Adrenal gland (tissue), 12 donors: Measurements from ENCODE around the gene NOS2. TPM values are rescaled to one million over a fixed set of nuclear protein-coding genes. Genes with fewer than 3 reads are reported as not detected.

Experiments used
- DNase-seq, 7 donors: peaks; one replicate each; pipeline ENCODE4 v3.0.0-alpha.2; 2019 to 2020
- H3K27ac ChIP-seq, 5 donors: fragments of 200-600 bp; sonication (generic) in 4 of 5; 1 replicate in 3 of 5; 2 replicates in 2 of 5; pipeline versions ENCODE4 v1.5.1 to v1.8.0; 2016 to 2020; ENCODE audit warnings: mild to moderate bottlenecking in 1 of 5
- H3K27me3 ChIP-seq: fragments of 200-600 bp; 2 replicates; pipeline ENCODE4 v1.8.0; 2021
- H3K36me3 ChIP-seq, 2 donors: fragments of 200-600 bp; replicated peaks in 1 of 2; 1 replicate in 1 of 2; 2 replicates in 1 of 2; pipeline versions ENCODE4 v1.5.1 to v1.8.0; 2018 to 2022
- H3K4me1 ChIP-seq, 2 donors: fragments of 200-600 bp; replicated peaks in 1 of 2; 1 replicate in 1 of 2; 2 replicates in 1 of 2; pipeline versions ENCODE4 v1.5.1 to v1.8.0; 2018 to 2021
- H3K4me3 ChIP-seq, 4 donors: fragments of 200-600 bp; sonication (generic) in 3 of 4; one replicate each; pipeline ENCODE4 v1.5.1; 2016 to 2018
- H3K9me3 ChIP-seq, 3 donors: fragments of 200-600 bp; sonication (generic) in 1 of 3; replicated peaks in 1 of 3; 1 replicate in 2 of 3; 2 replicates in 1 of 3; pipeline versions ENCODE4 v1.5.1 to v1.8.0; 2016 to 2021
- POLR2A ChIP-seq, 2 donors: fragments of 450-650 bp; IDR thresholded peaks; one replicate each; pipeline ENCODE4 v1.6.1; 2017; ENCODE audit warnings: antibody characterized with exemption in 2 of 2, mild to moderate bottlenecking in 2 of 2, moderate library complexity in 1 of 2
- WGBS, 4 donors: extraction: QIAGEN DNeasy Blood & Tissue Kit in 2 of 4; methylation state at CpG; one replicate each; pipeline versions ENCODE4 v1.1.5 to v1.1.7; 2013 to 2017; 5-methylcytosine and 5-hydroxymethylcytosine counted together
- intact Hi-C, 2 donors: fragments of 100-400 bp; cut with DNase I; formaldehyde crosslinking; loops; one replicate each; pipeline versions ENCODE4 v1.14.1 to v1.15.0; 2022 to 2023
- polyA plus RNA-seq, 3 donors: library from polyadenylated mRNA; stranded (reverse); fragments of 200-250 nt in 2 of 3; fragments of 350-450 nt in 1 of 3; fragmentation: Illumina TruSeq in 1 of 3; extraction: RNeasy Lipid Tissue Mini Kit (QIAGEN cat#74804) in 1 of 3; gene quantifications; one replicate each; pipeline ENCODE4 v1.2.3, GENCODE V29; 2013 to 2014
- total RNA-seq, 9 donors: library from RNA; depleted of rRNA in 4 of 9; stranded (reverse); fragments of >200 nt in 4 of 9; fragments of 120-200 nt in 1 of 9; fragmentation: NEBNext Ultra II Directional in 1 of 9; extraction: Animal tissue kit (Norgen Biotek cat#: 25700) in 1 of 9; gene quantifications; one replicate each; pipeline versions ENCODE4 v1.1.0 to v1.2.4, GENCODE V29; 2013 to 2023
- TF ChIP-seq, protein P1 (sequence below), 6 experiments: fragments of 450-650 bp in 4 of 6; fragments of 200-600 bp in 2 of 6; sonication (generic) in 1 of 6; IDR thresholded peaks; 1 replicate in 5 of 6; 2 replicates in 1 of 6; pipeline versions ENCODE4 v1.5.1 to v1.8.0; 2016 to 2021; ENCODE audit warnings: antibody characterized with exemption in 6 of 6, mild to moderate bottlenecking in 2 of 6, moderate library complexity in 1 of 6
- donor health status: healthy with polysubstance abuse.
- donor health status: Bipolar disorder and iron deficiency.
- donor health status: DM: yes; HTN: yes; CAD: no.
- donor health status: DM: no; HTN: no; CAD: no.
- donor health status: DM: no; HTN: no; CAD: no.
- donor health status: DM: yes; HTN: yes; CAD: no.

The NOS2 gene
- total and polyA plus RNA-seq, 12 donors: 0.17 to 3.3 (median 0.61) TPM

DNA sequence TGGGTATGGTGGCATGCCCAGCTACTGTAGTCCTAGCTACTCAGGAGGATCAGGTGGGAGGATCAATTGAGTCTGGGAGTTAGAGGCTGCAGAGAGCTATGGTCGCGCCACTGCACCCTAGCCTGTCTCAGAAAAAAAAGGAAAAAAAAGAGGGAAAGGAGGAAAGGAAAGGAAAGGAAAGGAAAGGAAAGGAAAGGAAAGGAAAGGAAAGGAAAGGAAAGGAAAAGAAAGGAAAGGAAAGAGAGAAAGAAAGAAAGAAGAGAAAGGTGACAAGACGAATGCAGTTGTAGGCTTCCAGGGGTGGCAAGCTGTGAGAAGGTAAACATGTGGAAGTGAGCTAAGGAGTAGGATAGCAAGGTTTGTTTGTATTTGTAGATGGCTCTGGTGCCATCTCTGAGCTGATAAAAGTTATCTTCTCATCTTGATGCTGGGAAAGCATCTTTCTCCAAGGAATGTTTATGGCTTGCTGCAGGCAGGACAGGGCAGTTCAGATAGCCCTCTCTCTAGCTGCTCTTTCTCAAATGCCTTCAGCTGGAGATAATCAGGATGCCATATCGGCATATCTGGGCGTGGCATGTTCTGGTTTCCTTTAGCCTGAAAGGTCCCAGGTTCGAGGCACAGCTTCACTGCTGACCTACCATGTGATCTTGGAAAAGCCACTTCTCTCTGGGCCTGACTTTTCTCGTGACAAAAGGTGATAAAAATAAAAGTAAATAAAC lies 2.8 kb upstream of the NOS2 start:
- H3K9me3 ChIP-seq: no peaks in the 10 kb centered on the region
- WGBS, 4 donors: 74 to 91% (median 82%) methylated on average over 7 of the region's 7 CpGs
- TF ChIP-seq, protein P1, sequence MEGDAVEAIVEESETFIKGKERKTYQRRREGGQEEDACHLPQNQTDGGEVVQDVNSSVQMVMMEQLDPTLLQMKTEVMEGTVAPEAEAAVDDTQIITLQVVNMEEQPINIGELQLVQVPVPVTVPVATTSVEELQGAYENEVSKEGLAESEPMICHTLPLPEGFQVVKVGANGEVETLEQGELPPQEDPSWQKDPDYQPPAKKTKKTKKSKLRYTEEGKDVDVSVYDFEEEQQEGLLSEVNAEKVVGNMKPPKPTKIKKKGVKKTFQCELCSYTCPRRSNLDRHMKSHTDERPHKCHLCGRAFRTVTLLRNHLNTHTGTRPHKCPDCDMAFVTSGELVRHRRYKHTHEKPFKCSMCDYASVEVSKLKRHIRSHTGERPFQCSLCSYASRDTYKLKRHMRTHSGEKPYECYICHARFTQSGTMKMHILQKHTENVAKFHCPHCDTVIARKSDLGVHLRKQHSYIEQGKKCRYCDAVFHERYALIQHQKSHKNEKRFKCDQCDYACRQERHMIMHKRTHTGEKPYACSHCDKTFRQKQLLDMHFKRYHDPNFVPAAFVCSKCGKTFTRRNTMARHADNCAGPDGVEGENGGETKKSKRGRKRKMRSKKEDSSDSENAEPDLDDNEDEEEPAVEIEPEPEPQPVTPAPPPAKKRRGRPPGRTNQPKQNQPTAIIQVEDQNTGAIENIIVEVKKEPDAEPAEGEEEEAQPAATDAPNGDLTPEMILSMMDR (IDR thresholded peaks at IDR 0.05): no peak
- TF ChIP-seq POLR2A (IDR thresholded peaks at IDR 0.05): no peak
- no peaks in the 10 kb centered on the region for H3K4me1 ChIP-seq
- H3K27me3 ChIP-seq: no peaks in the 10 kb centered on the region
- H3K27ac ChIP-seq: no peak overlapping the region
- no peak for DNase-seq
- H3K4me3 ChIP-seq: no peak overlapping the region
- no peaks in the 10 kb centered on the region for H3K36me3 ChIP-seq
- intact Hi-C loops: loop anchor here (10.0 kb wide), 1 partner anchor 452 kb away; no protein-coding TSS in a partner anchor

DNA sequence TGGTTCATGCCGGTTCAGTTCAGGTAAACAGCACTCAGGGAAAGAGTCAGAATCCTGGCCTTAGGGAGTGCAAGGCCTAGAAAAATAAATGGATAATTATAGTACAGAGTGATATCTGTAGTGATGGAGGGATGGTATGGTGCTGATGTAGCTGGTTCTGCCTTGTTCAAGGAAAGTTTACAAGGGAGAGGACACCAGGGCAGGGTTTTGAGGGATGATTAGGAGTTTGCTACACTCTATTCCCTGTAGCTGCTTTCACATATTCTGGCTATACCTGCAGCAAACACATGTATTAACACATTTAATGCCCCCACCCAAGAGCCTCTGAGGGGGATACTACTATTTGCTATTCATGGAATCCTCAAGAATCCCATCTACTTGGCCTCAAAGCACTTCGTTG lies 1.7 kb upstream of the NOS2 start:
- 78 to 84% (median 78%) methylated on average over 2 of the region's 2 CpGs for WGBS, 4 donors
- Histone ChIP-seq H3K4me3 (no peak overlapping the region), H3K9me3 (no peaks in the 10 kb centered on the region), H3K36me3 (no peaks in the 10 kb centered on the region), H3K27ac (no peak overlapping the region), H3K27me3 (no peaks in the 10 kb centered on the region), H3K4me1 (no peaks in the 10 kb centered on the region)
- TF ChIP-seq, protein P1 (IDR thresholded peaks at IDR 0.05): no peak
- TF ChIP-seq POLR2A (IDR thresholded peaks at IDR 0.05): no peak
- intact Hi-C loops: loop anchor here (10.0 kb wide), 1 partner anchor 453 kb away; no protein-coding TSS in a partner anchor
- DNase-seq: no peak

DNA sequence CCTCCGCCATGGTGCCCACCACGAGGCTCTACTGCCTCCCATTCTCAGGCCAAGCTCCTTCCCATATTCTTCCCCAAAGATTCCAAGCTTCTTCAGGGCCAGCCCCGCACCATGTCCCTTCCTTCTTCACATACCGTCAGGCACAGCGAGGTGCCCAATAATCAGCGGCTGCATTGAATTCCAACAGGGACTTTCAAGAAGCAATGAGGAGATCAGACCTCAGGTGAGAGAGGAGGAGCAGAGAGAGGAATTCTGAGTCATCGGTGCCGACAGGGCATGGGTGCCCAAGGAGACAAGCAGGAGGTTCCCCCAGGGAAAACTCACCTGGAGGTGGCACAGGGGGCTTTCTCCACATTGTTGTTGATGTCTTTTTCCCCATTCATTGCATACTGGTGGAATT lies 2.0 kb downstream of the NOS2 start:
- Histone ChIP-seq H3K9me3 (no peaks in the 10 kb centered on the region), H3K36me3 (no peaks in the 10 kb centered on the region), H3K4me1 (peaks cover 0 to 6% of the 10 kb centered on the region in 2 donors), H3K27me3 (no peaks in the 10 kb centered on the region), H3K27ac (no peak overlapping the region), H3K4me3 (no peak overlapping the region)
- no peak for DNase-seq
- intact Hi-C loops: no loop called here
- 86 to 99% (median 92%) methylated on average over 6 to 8 of the region's 8 CpGs for WGBS, 4 donors
- TF ChIP-seq POLR2A (IDR thresholded peaks at IDR 0.05): no peak
- TF ChIP-seq, protein P1 (IDR thresholded peaks at IDR 0.05): no peak

DNA sequence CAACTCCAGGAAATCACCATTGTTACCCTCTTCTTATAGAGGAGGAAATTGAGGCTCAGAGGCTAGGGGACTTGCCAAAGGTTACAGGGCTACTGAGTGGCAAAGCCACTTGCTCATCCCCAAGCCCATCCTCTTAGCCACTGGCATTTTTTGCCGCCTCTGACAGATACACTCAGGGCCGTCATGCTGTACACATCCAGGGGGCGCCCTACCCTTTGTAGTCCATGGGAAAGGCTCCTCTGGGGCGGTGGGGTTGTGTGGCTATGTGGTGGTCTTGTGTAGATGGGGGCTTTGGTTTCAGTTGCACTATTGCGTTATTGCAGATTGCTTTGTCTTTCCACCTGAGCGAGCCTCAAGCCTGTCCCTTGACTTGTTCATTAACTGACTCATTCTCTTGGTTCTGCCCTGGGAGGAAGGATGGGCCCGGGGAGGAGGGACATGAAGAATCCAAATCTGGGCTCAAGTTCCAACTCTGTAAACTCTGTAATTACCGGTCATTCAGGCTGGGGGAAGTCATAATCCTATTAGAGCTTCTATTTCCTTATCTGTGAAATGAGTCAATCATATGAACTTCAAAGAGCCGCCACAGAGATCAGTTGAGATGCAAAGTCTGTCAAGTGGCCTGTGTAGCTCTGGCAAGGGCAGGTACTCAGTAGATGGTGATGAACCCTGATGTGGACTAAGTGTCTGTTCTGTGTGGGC lies 2.8 kb downstream of the NOS2 start:
- Histone ChIP-seq H3K36me3 (no peaks in the 10 kb centered on the region), H3K4me3 (no peak overlapping the region), H3K27ac (no peak overlapping the region), H3K9me3 (no peaks in the 10 kb centered on the region), H3K4me1 (peaks cover 0 to 9% of the 10 kb centered on the region in 2 donors), H3K27me3 (no peaks in the 10 kb centered on the region)
- DNase-seq: no peak
- 75 to 80% (median 78%) methylated on average over 5 to 9 of the region's 9 CpGs for WGBS, 4 donors
- TF ChIP-seq POLR2A (IDR thresholded peaks at IDR 0.05): no peak
- TF ChIP-seq, protein P1 (IDR thresholded peaks at IDR 0.05): no peak
- intact Hi-C loops: no loop called here
